A673 (cell line): ENCODE results near the gene JAG2.

ENCODE experiments used
- EZH2 ChIP-seq: fragments of 200-600 bp; sonication (generic); IDR thresholded peaks from 2 replicates; pipeline ENCODE4 v1.6.1; 2017; ENCODE audit warnings: borderline replicate concordance, low read depth, mild to moderate bottlenecking, mixed read lengths, antibody characterized with exemption, low read length; ENCODE audit not compliant: poor library complexity, severe bottlenecking
- TF ChIP-seq, protein P1 (sequence below): fragments of 300-800, 200-600 bp; sonication (generic); conservative IDR thresholded peaks from 2 replicates; pipeline ENCODE4 v1.5.1; 2017; ENCODE audit warnings: low read depth, mild to moderate bottlenecking, antibody characterized with exemption, low read length, moderate library complexity, mixed read lengths

- TF ChIP-seq, protein P1, sequence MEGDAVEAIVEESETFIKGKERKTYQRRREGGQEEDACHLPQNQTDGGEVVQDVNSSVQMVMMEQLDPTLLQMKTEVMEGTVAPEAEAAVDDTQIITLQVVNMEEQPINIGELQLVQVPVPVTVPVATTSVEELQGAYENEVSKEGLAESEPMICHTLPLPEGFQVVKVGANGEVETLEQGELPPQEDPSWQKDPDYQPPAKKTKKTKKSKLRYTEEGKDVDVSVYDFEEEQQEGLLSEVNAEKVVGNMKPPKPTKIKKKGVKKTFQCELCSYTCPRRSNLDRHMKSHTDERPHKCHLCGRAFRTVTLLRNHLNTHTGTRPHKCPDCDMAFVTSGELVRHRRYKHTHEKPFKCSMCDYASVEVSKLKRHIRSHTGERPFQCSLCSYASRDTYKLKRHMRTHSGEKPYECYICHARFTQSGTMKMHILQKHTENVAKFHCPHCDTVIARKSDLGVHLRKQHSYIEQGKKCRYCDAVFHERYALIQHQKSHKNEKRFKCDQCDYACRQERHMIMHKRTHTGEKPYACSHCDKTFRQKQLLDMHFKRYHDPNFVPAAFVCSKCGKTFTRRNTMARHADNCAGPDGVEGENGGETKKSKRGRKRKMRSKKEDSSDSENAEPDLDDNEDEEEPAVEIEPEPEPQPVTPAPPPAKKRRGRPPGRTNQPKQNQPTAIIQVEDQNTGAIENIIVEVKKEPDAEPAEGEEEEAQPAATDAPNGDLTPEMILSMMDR = no peak
- no peak for TF ChIP-seq EZH2
Measured at GRCh38 chr14:105139831-105140239, 28.7 kb downstream of the JAG2 start.
